NCI-H2196 (cell line): ENCODE data around the gene PROSER3.
A peak's percentile ranks its signal among the peaks of the same experiment; 100 is the strongest.

ENCODE experiments used
- DNase-seq: peaks from one replicate; lab custom pipeline; 2025; ENCODE audit not compliant: unreplicated experiment; lab: John Stamatoyannopoulos, UW

Gene PROSER3

GRCh38 chr19:35757749-35758608, at the start of gene PROSER3:
Gene PROSER3 (plus strand): TSS chr19:35758176. CDS start chr19:35758216, 40 bp downstream.
- peak; percentile 98 for DNase-seq

GRCh38 chr19:35708391-35708790, 49.6 kb upstream of the PROSER3 start:
- DNase-seq, result no peak

- DNase-seq, result no peak
These were observed 46.9 kb upstream of the PROSER3 start for GRCh38 chr19:35710784-35711723.

GRCh38 chr19:35712567-35713505, 45.1 kb upstream of the PROSER3 start:
- no peak for DNase-seq

GRCh38 chr19:35713506-35713850, 44.5 kb upstream of the PROSER3 start:
- no peak for DNase-seq

- DNase-seq, result no peak
These were observed 44.0 kb upstream of the PROSER3 start for GRCh38 chr19:35713904-35714495.

- peak; percentile 17 for DNase-seq
These were observed 43.2 kb upstream of the PROSER3 start for GRCh38 chr19:35714601-35715354.

GRCh38 chr19:35715355-35715809, 42.6 kb upstream of the PROSER3 start:
- no peak for DNase-seq

- no peak for DNase-seq
These were observed 41.8 kb upstream of the PROSER3 start for GRCh38 chr19:35715981-35716800.

- DNase-seq, result peak; percentile 87
These were observed 40.9 kb upstream of the PROSER3 start for GRCh38 chr19:35716801-35717664.

GRCh38 chr19:35717665-35718344, 40.2 kb upstream of the PROSER3 start, which contains the start of gene KMT2B:
Gene KMT2B (plus strand): TSS chr19:35718003. CDS start chr19:35718019, 16 bp downstream.
- DNase-seq, result peak; percentile 93

- no peak for DNase-seq
These were observed 39.5 kb upstream of the PROSER3 start for GRCh38 chr19:35718345-35719041.

GRCh38 chr19:35719402-35720162, 38.4 kb upstream of the PROSER3 start:
- no peak for DNase-seq

- no peak for DNase-seq
These were observed 37.8 kb upstream of the PROSER3 start for GRCh38 chr19:35720163-35720524.

GRCh38 chr19:35720648-35721047, 37.3 kb upstream of the PROSER3 start:
- no peak for DNase-seq

GRCh38 chr19:35721374-35721773, 36.6 kb upstream of the PROSER3 start:
- no peak for DNase-seq
